Mesenteric fat pad (tissue), 1 donor: ENCODE results near the gene TLL1. TPM values are rescaled to one million over a fixed set of nuclear protein-coding genes. Genes with fewer than 3 reads are reported as not detected.

Source experiments
- DNase-seq: peaks from one replicate; pipeline ENCODE4 v3.0.0-alpha.2; 2020; ENCODE audit warnings: low spot score
- total RNA-seq: library from RNA; stranded (reverse); fragmentation: NEBNext Ultra II Directional; extraction: Animal tissue kit (Norgen Biotek cat#: 25700); gene quantifications from one replicate; pipeline ENCODE4 v1.2.1, GENCODE V29; 2021
- donor health status: DM: yes; HTN: yes; CAD: no.

TLL1 gene
- total RNA-seq, 1 donor from 2014 or later, result 7.2 TPM

- DNase-seq, result no peak
Observed at GRCh38 chr4:166146806-166147540, 273.9 kb downstream of the TLL1 start.
